ELR (cell line): ENCODE measurements around the gene DCAKD.

Experiments
- DNase-seq: peaks from one replicate; pipeline ENCODE4 v3.0.0-alpha.2; 2015; ENCODE audit warnings: low read depth

Gene DCAKD

GRCh38 chr17:45051060-45051719 lies at the start of gene DCAKD:
Gene DCAKD, minus strand, starts transcription at chr17:45051632. Its CDS starts 16,747 bp downstream, at chr17:45034885.
- DNase-seq, result peak; percentile 99

- peak; percentile 79 for DNase-seq
These were observed 47.6 kb upstream of the DCAKD start for GRCh38 chr17:45098869-45099616.

- no peak for DNase-seq
These were observed 46.8 kb upstream of the DCAKD start for GRCh38 chr17:45098081-45098868.

GRCh38 chr17:45096926-45097325 lies 45.5 kb upstream of the DCAKD start:
- DNase-seq, result no peak

GRCh38 chr17:45096141-45096540 lies 44.7 kb upstream of the DCAKD start:
- DNase-seq, result peak; percentile 66

- DNase-seq, result no peak
These were observed 42.1 kb upstream of the DCAKD start for GRCh38 chr17:45093444-45094110.

- DNase-seq, result peak; percentile 100
These were observed 41.5 kb upstream of the DCAKD start for GRCh38 chr17:45092911-45093430.

- peak; percentile 73 for DNase-seq
These were observed 40.5 kb upstream of the DCAKD start for GRCh38 chr17:45091778-45092425.

GRCh38 chr17:45090711-45091110 lies 39.3 kb upstream of the DCAKD start:
- DNase-seq, result peak; percentile 41

- no peak for DNase-seq
These were observed 37.3 kb upstream of the DCAKD start for GRCh38 chr17:45088741-45089140.

GRCh38 chr17:45087978-45088377 lies 36.5 kb upstream of the DCAKD start:
- no peak for DNase-seq

- no peak for DNase-seq
These were observed 36.1 kb upstream of the DCAKD start for GRCh38 chr17:45087504-45087975.

- no peak for DNase-seq
These were observed 35.6 kb upstream of the DCAKD start for GRCh38 chr17:45086865-45087503.

- no peak for DNase-seq
These were observed 35.0 kb upstream of the DCAKD start for GRCh38 chr17:45086391-45086790.

- no peak for DNase-seq
These were observed 29.7 kb upstream of the DCAKD start for GRCh38 chr17:45081047-45081703.

GRCh38 chr17:45077643-45078042 lies 26.2 kb upstream of the DCAKD start:
- no peak for DNase-seq

- DNase-seq, result peak; percentile 45
These were observed 22.1 kb upstream of the DCAKD start for GRCh38 chr17:45073414-45074070.

- peak; percentile 59 for DNase-seq
These were observed 19.4 kb upstream of the DCAKD start for GRCh38 chr17:45070809-45071208.

- DNase-seq, result no peak
These were observed 18.6 kb upstream of the DCAKD start for GRCh38 chr17:45070001-45070400.

- DNase-seq, result no peak
These were observed 16.2 kb upstream of the DCAKD start for GRCh38 chr17:45067637-45068036.
